Measurements from ENCODE around the gene KIF5A.

Gene KIF5A

DNA sequence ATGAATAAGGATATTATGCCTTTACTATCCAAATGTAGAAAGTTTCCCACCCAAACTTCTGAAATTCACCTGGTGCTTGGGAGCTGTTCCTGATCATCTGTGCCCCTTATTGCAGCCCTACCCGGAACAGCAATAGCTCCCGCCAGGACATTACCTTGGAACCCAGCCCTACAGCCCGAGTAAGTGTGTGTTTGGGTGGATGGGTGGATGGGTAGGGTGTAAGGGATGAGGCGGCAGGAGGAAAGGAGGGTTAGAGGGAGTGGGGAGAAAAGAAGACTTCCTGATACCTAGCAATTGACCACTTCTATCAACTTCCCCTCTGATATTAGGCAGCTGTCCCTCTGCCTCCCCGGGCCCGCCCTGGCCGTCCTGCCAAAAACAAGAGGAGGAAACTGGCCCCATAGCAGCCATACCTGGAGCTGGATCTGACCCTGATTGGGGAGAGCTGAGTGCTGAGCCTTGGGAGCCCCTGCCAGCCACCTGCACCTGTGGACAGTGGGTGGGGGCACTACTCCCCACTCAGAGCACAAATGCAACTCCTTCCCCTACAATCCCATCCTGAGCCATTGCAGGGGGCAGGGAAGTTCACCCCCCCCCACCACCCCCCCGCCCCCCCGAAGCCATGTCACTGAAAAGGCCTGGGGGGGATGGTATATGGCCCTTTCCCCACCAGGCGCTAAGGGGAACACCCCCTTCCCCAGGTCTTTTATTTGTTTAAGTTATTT is 20.9 kb upstream of the KIF5A start:
- H3K27me3 ChIP-seq (replicated peaks; ENCODE audit: control insufficient read depth, insufficient read depth, low read length): no peaks in the 10 kb centered on the region
- peaks cover 94% of the 10 kb centered on the region for H3K36me3 ChIP-seq (ENCODE audit: control insufficient read depth, insufficient read depth, low read length, severe bottlenecking)
- no peak overlapping the region for H3K9ac ChIP-seq (ENCODE audit: low read length)
- H3K4me3 ChIP-seq (ENCODE audit: low read length): no peak overlapping the region
- no peaks in the 10 kb centered on the region for H3K9me3 ChIP-seq (ENCODE audit: control insufficient read depth, low read length)
- no peak for DNase-seq (ENCODE audit: low read depth)
- peaks cover 25% of the 10 kb centered on the region for H3K4me1 ChIP-seq (ENCODE audit: control insufficient read depth, insufficient read depth, low read length)

DNA sequence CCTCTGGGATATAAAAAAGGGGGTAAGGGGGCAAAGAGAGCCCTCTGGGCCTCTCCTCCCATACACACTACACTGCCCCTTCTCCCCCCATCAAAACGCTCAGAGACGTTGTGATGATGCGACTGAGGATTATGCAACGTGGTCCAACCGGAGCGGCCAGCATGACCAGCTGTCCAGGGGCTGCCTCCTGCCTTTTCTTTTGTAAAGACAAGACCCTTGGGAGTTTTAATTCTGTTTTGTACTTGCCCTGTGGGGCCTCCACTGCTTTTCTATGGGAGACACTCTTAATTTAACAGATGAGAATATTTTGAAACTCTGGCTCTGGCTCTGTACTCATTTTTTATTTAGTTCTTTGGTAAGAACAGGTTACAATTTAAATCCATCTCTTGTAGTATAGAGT is 20.0 kb upstream of the KIF5A start:
- H3K4me1 ChIP-seq (ENCODE audit: control insufficient read depth, insufficient read depth, low read length): peaks cover 17% of the 10 kb centered on the region
- H3K36me3 ChIP-seq (ENCODE audit: control insufficient read depth, insufficient read depth, low read length, severe bottlenecking): peaks cover 95% of the 10 kb centered on the region
- no peak for DNase-seq (ENCODE audit: low read depth)
- no peaks in the 10 kb centered on the region for H3K27me3 ChIP-seq (replicated peaks; ENCODE audit: control insufficient read depth, insufficient read depth, low read length)
- H3K9me3 ChIP-seq (ENCODE audit: control insufficient read depth, low read length): no peaks in the 10 kb centered on the region
- no peak overlapping the region for H3K4me3 ChIP-seq (ENCODE audit: low read length)
- no peak overlapping the region for H3K9ac ChIP-seq (ENCODE audit: low read length)

- no peak overlapping the region for H3K4me3 ChIP-seq (ENCODE audit: low read length)
- H3K4me1 ChIP-seq (ENCODE audit: control insufficient read depth, insufficient read depth, low read length): peaks cover 13% of the 10 kb centered on the region
- DNase-seq (ENCODE audit: low read depth): no peak
- no peaks in the 10 kb centered on the region for H3K9me3 ChIP-seq (ENCODE audit: control insufficient read depth, low read length)
- peaks cover 95% of the 10 kb centered on the region for H3K36me3 ChIP-seq (ENCODE audit: control insufficient read depth, insufficient read depth, low read length, severe bottlenecking)
- no peaks in the 10 kb centered on the region for H3K27me3 ChIP-seq (replicated peaks; ENCODE audit: control insufficient read depth, insufficient read depth, low read length)
- H3K9ac ChIP-seq (ENCODE audit: low read length): no peak overlapping the region
These were observed 19.3 kb upstream of the KIF5A start for GRCh38 chr12:57530396-57531142.

DNA sequence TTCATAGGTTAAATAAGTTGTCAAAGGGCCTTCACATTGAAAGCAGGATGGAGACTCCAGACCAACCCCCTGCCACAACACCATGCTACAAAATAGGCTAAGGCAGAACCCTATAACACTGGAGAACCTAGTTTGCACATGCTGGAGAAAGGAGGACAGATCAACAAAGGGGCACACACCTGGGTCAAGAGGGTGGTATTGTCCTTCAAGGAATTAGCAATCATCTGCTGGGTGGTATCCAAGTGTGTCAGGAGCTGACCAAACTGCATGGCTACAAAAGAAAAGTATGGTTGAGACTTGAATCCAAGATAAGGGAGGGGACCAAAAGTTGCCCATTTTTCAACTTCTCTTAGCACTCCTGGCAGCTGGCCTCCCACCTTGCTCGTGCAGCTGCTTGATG is 18.0 kb upstream of the KIF5A start:
- Histone ChIP-seq H3K4me1 (ENCODE audit: control insufficient read depth, insufficient read depth, low read length) (peaks cover 3% of the 10 kb centered on the region), H3K4me3 (ENCODE audit: low read length) (no peak overlapping the region), H3K9me3 (ENCODE audit: control insufficient read depth, low read length) (no peaks in the 10 kb centered on the region), H3K27me3 (replicated peaks; ENCODE audit: control insufficient read depth, insufficient read depth, low read length) (no peaks in the 10 kb centered on the region), H3K9ac (ENCODE audit: low read length) (no peak overlapping the region), H3K36me3 (ENCODE audit: control insufficient read depth, insufficient read depth, low read length, severe bottlenecking) (peaks cover 90% of the 10 kb centered on the region)
- no peak for DNase-seq (ENCODE audit: low read depth)

DNA sequence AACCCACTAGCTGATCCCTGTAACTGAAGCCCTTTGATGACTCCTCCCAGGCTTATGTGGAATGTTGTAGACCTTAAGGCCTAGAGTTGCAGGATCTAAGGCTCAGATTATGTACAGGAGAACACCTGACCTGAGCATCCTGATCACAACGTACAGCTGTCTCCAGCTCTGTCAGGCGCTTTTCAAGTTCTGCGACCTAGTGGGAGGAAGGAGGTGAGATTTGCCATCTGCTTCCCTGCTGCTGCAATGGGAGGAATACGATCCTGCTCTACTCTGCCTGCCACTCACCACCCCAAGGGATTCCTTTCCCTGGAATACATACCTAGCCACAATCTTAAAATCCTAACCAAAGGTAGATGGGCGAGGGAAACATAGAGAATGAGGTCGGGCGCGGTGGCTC is 16.7 kb upstream of the KIF5A start:
- Histone ChIP-seq H3K36me3 (ENCODE audit: control insufficient read depth, insufficient read depth, low read length, severe bottlenecking) (peaks cover 84% of the 10 kb centered on the region), H3K9me3 (ENCODE audit: control insufficient read depth, low read length) (no peaks in the 10 kb centered on the region), H3K9ac (ENCODE audit: low read length) (no peak overlapping the region), H3K4me1 (ENCODE audit: control insufficient read depth, insufficient read depth, low read length) (no peaks in the 10 kb centered on the region), H3K27me3 (replicated peaks; ENCODE audit: control insufficient read depth, insufficient read depth, low read length) (no peaks in the 10 kb centered on the region), H3K4me3 (ENCODE audit: low read length) (no peak overlapping the region)
- DNase-seq (ENCODE audit: low read depth): no peak

- Histone ChIP-seq H3K36me3 (ENCODE audit: control insufficient read depth, insufficient read depth, low read length, severe bottlenecking) (peaks cover 81% of the 10 kb centered on the region), H3K9me3 (ENCODE audit: control insufficient read depth, low read length) (no peaks in the 10 kb centered on the region), H3K4me3 (ENCODE audit: low read length) (no peak overlapping the region), H3K9ac (ENCODE audit: low read length) (no peak overlapping the region), H3K27me3 (replicated peaks; ENCODE audit: control insufficient read depth, insufficient read depth, low read length) (no peaks in the 10 kb centered on the region), H3K4me1 (ENCODE audit: control insufficient read depth, insufficient read depth, low read length) (no peaks in the 10 kb centered on the region)
- DNase-seq (ENCODE audit: low read depth): no peak
These were observed 15.6 kb upstream of the KIF5A start for GRCh38 chr12:57534250-57534649.

- H3K9me3 ChIP-seq (ENCODE audit: control insufficient read depth, low read length): no peaks in the 10 kb centered on the region
- no peak for DNase-seq (ENCODE audit: low read depth)
- H3K9ac ChIP-seq (ENCODE audit: low read length): no peak overlapping the region
- H3K36me3 ChIP-seq (ENCODE audit: control insufficient read depth, insufficient read depth, low read length, severe bottlenecking): peaks cover 79% of the 10 kb centered on the region
- no peaks in the 10 kb centered on the region for H3K27me3 ChIP-seq (replicated peaks; ENCODE audit: control insufficient read depth, insufficient read depth, low read length)
- no peaks in the 10 kb centered on the region for H3K4me1 ChIP-seq (ENCODE audit: control insufficient read depth, insufficient read depth, low read length)
- no peak overlapping the region for H3K4me3 ChIP-seq (ENCODE audit: low read length)
These were observed 14.8 kb upstream of the KIF5A start for GRCh38 chr12:57534991-57535543.

DNA sequence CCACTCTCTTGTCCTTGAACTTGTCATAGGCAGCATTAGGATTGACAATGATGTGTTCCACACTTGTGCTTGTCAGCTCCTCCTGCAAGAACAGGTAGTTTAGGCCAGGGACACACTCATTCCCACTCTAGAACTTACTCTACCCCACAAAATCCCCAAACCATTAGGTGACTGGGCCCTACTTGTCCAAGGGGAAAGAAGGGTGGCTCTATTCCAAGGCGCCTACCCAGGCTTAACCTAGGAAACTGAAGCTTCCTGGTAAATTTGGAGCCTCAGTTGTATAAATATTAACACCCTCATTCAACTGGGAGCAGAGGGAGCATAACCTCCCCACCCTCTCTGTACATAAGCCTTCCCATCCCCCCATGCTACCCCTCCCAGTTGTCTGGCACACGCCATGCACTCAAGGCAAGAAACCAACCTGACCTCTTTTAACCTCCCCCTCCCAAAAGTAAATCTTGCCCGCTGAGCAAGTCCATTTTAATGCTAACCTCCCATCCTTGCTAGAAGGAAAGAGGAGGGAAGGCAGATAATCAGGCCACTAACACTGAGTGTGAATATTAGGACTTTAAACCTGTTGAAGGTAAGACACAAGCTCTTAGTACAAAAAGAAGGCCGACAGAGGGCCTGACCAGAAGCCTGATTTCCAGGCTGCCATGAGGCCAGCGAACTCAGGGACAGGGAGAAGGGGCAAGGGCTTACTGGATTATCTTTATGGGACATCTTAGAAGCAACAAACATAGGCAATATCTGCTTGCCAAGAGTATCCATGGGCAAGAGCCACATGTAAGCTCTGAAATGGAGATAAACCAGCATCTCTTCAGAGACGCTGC is 13.9 kb upstream of the KIF5A start:
- Histone ChIP-seq H3K27me3 (replicated peaks; ENCODE audit: control insufficient read depth, insufficient read depth, low read length) (no peaks in the 10 kb centered on the region), H3K4me3 (ENCODE audit: low read length) (no peak overlapping the region), H3K36me3 (ENCODE audit: control insufficient read depth, insufficient read depth, low read length, severe bottlenecking) (peaks cover 77% of the 10 kb centered on the region), H3K9ac (ENCODE audit: low read length) (no peak overlapping the region), H3K4me1 (ENCODE audit: control insufficient read depth, insufficient read depth, low read length) (peaks cover 2% of the 10 kb centered on the region), H3K9me3 (ENCODE audit: control insufficient read depth, low read length) (no peaks in the 10 kb centered on the region)
- DNase-seq (ENCODE audit: low read depth): no peak

GRCh38 chr12:57536597-57536942 is 13.3 kb upstream of the KIF5A start:
- Histone ChIP-seq H3K4me3 (ENCODE audit: low read length) (no peak overlapping the region), H3K9ac (ENCODE audit: low read length) (no peak overlapping the region), H3K27me3 (replicated peaks; ENCODE audit: control insufficient read depth, insufficient read depth, low read length) (no peaks in the 10 kb centered on the region), H3K4me1 (ENCODE audit: control insufficient read depth, insufficient read depth, low read length) (peaks cover 4% of the 10 kb centered on the region), H3K9me3 (ENCODE audit: control insufficient read depth, low read length) (no peaks in the 10 kb centered on the region), H3K36me3 (ENCODE audit: control insufficient read depth, insufficient read depth, low read length, severe bottlenecking) (peaks cover 77% of the 10 kb centered on the region)
- DNase-seq (ENCODE audit: low read depth): no peak

- DNase-seq (ENCODE audit: low read depth): no peak
- no peak overlapping the region for H3K4me3 ChIP-seq (ENCODE audit: low read length)
- no peaks in the 10 kb centered on the region for H3K9me3 ChIP-seq (ENCODE audit: control insufficient read depth, low read length)
- H3K4me1 ChIP-seq (ENCODE audit: control insufficient read depth, insufficient read depth, low read length): peaks cover 10% of the 10 kb centered on the region
- H3K27me3 ChIP-seq (replicated peaks; ENCODE audit: control insufficient read depth, insufficient read depth, low read length): no peaks in the 10 kb centered on the region
- H3K36me3 ChIP-seq (ENCODE audit: control insufficient read depth, insufficient read depth, low read length, severe bottlenecking): peaks cover 60% of the 10 kb centered on the region
- no peak overlapping the region for H3K9ac ChIP-seq (ENCODE audit: low read length)
These were observed 10.6 kb upstream of the KIF5A start for GRCh38 chr12:57539134-57539768.

GRCh38 chr12:57541001-57541400 is 8.8 kb upstream of the KIF5A start:
- Histone ChIP-seq H3K4me1 (ENCODE audit: control insufficient read depth, insufficient read depth, low read length) (peaks cover 17% of the 10 kb centered on the region), H3K9me3 (ENCODE audit: control insufficient read depth, low read length) (no peaks in the 10 kb centered on the region), H3K36me3 (ENCODE audit: control insufficient read depth, insufficient read depth, low read length, severe bottlenecking) (peaks cover 44% of the 10 kb centered on the region), H3K4me3 (ENCODE audit: low read length) (no peak overlapping the region), H3K27me3 (replicated peaks; ENCODE audit: control insufficient read depth, insufficient read depth, low read length) (no peaks in the 10 kb centered on the region), H3K9ac (ENCODE audit: low read length) (no peak overlapping the region)
- no peak for DNase-seq (ENCODE audit: low read depth)
